Left ventricle myocardium inferior (tissue), 1 donor: ENCODE data around the gene COMMD3. TPM values are rescaled to one million over a fixed set of nuclear protein-coding genes. Genes with fewer than 3 reads are reported as not detected.

Source experiments
- DNase-seq: peaks from one replicate; pipeline ENCODE4 v3.0.0-alpha.2; 2020
- H3K27ac ChIP-seq: fragments of 200-600 bp; replicated peaks from 2 replicates; pipeline ENCODE4 v1.8.0; 2021
- H3K27me3 ChIP-seq: fragments of 200-600 bp; 2 replicates; pipeline ENCODE4 v1.8.0; 2021; ENCODE audit warnings: low read depth
- H3K36me3 ChIP-seq: fragments of 200-600 bp; 2 replicates; pipeline ENCODE4 v1.8.0; 2021
- H3K4me1 ChIP-seq: fragments of 200-600 bp; 2 replicates; pipeline ENCODE4 v1.8.0; 2021
- H3K4me3 ChIP-seq: fragments of 200-600 bp; 2 replicates; pipeline ENCODE4 v1.8.0; 2021; ENCODE audit warnings: mild to moderate bottlenecking, moderate library complexity
- H3K9me3 ChIP-seq: fragments of 200-600 bp; replicated peaks from 2 replicates; pipeline ENCODE4 v1.8.0; 2021
- intact Hi-C: fragments of 100-400 bp; cut with micrococcal nuclease; formaldehyde crosslinking; loops from one replicate; pipeline ENCODE4 v1.11.0; 2022
- total RNA-seq: library from RNA; stranded (reverse); fragmentation: NEBNext Ultra II Directional; extraction: Animal tissue kit (Norgen Biotek cat#: 25700); gene quantifications from one replicate; pipeline ENCODE4 v1.2.1, GENCODE V29; 2021
- TF ChIP-seq, protein P1 (sequence below): fragments of 200-600 bp; IDR thresholded peaks from 2 replicates; pipeline ENCODE4 v1.8.0; 2021; ENCODE audit warnings: antibody characterized with exemption, mild to moderate bottlenecking, borderline replicate concordance
- donor health status: DM: no; HTN: yes; CAD: no; lungs with severe emphysema.

Gene COMMD3
- total RNA-seq, 1 donor from 2014 or later, result 89.7 TPM

DNA sequence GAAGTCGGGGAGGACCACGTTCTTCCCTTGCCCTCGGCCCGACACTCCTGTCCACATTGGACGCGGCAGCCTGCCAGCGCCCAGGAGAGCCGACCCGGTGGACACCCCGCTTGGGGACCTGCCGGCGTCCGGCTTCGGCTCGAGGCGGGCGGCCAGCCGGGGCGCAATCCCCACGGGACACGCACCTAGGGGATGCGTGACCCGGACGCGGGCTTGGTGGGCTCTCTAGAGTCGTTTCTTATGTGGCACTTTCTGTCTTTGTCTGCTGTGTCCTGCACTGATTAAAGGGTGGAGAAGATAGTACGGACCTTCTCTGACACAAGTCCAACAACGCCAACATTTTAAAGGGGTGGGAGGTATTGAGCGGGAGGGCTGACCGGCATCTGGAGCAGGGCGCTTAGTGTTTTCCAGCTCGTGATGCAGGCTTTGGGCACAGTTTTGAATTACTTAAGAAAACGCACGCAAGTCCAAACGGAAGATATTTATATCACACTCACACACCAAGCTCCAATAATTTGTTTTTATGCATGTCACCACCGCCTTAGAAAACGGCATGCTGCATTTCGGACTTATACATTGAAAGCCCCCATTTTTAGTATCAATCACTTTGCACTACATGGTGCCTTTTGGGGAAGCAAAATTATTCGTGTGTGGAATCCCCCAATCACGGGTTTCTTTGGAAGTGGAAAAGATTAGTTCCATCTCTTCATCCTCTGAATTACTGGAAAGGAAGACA lies 25.2 kb downstream of the COMMD3 start:
- Histone ChIP-seq H3K36me3 (no peaks in the 10 kb centered on the region), H3K4me3 (peak overlapping the region; percentile 89), H3K27me3 (peaks cover 89% of the 10 kb centered on the region), H3K27ac (peak overlapping the region; percentile 96), H3K9me3 (no peaks in the 10 kb centered on the region), H3K4me1 (peaks cover 38% of the 10 kb centered on the region)
- intact Hi-C loops, result no loop called here
- TF ChIP-seq, protein P1, sequence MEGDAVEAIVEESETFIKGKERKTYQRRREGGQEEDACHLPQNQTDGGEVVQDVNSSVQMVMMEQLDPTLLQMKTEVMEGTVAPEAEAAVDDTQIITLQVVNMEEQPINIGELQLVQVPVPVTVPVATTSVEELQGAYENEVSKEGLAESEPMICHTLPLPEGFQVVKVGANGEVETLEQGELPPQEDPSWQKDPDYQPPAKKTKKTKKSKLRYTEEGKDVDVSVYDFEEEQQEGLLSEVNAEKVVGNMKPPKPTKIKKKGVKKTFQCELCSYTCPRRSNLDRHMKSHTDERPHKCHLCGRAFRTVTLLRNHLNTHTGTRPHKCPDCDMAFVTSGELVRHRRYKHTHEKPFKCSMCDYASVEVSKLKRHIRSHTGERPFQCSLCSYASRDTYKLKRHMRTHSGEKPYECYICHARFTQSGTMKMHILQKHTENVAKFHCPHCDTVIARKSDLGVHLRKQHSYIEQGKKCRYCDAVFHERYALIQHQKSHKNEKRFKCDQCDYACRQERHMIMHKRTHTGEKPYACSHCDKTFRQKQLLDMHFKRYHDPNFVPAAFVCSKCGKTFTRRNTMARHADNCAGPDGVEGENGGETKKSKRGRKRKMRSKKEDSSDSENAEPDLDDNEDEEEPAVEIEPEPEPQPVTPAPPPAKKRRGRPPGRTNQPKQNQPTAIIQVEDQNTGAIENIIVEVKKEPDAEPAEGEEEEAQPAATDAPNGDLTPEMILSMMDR, result no peak
- DNase-seq, result no peak

DNA sequence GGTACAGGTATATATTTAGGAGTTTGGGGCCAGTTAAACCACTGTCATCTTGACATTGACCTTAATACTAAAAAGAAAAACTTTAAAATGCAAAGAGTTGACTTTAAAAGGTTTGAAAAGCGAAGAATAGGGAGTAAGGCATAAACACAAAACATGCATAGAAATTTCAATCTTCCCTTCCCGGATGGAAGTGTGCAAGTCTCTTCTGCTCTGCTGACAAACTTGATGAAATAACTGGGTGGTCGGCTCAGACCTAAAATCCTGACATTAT lies 25.7 kb downstream of the COMMD3 start:
- H3K36me3 ChIP-seq, result no peaks in the 10 kb centered on the region
- TF ChIP-seq, protein P1, result no peak
- no peak for DNase-seq
- peak overlapping the region; percentile 89 for H3K4me3 ChIP-seq
- peaks cover 33% of the 10 kb centered on the region for H3K4me1 ChIP-seq
- H3K27me3 ChIP-seq, result peaks cover 89% of the 10 kb centered on the region
- H3K27ac ChIP-seq, result no peak overlapping the region
- H3K9me3 ChIP-seq, result no peaks in the 10 kb centered on the region
- intact Hi-C loops, result no loop called here

DNA sequence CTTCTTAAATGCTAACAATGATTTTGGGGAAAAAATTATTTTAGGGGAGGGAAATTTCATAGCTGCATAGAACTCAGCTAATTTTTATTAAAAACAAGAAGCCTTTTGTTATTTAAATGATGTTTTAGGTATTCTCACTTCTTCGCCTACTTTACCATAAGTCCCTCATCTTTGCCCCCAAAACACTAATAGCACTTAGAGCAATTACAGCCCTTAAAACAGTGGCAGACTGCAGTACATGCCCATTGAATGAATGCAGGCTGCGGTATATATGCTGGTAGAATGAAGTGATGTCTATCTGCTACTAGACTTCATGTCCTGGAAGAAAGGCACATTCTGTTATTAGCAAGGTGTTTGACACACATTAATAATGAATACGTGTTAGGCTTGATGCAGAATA lies 26.2 kb downstream of the COMMD3 start:
- Histone ChIP-seq H3K27me3 (peaks cover 89% of the 10 kb centered on the region), H3K36me3 (no peaks in the 10 kb centered on the region), H3K4me1 (peaks cover 31% of the 10 kb centered on the region), H3K9me3 (no peaks in the 10 kb centered on the region), H3K27ac (no peak overlapping the region), H3K4me3 (no peak overlapping the region)
- DNase-seq, result no peak
- intact Hi-C loops, result no loop called here
- TF ChIP-seq, protein P1, result no peak

DNA sequence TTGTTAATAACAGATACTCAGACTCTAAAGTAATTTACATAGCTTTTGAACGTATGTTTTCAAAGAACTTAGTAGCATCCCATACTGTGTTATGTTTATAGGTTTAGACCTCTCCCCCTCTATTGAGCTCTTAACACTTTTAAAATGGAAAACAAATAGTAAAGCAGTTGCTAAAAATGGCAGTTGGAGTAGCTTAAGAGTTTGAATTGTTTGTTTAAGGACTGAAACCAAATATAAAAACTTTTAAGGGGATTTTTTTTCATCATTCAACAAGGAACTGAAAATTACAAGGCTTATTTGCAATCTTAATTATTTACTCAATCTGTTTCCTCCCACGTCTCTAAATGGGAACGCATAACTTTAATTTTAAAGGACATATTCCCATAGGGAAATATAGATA lies 27.5 kb downstream of the COMMD3 start:
- Histone ChIP-seq H3K36me3 (no peaks in the 10 kb centered on the region), H3K4me1 (peaks cover 31% of the 10 kb centered on the region), H3K4me3 (no peak overlapping the region), H3K27me3 (peaks cover 89% of the 10 kb centered on the region), H3K9me3 (no peaks in the 10 kb centered on the region), H3K27ac (no peak overlapping the region)
- intact Hi-C loops, result no loop called here
- TF ChIP-seq, protein P1, result no peak
- DNase-seq, result no peak

DNA sequence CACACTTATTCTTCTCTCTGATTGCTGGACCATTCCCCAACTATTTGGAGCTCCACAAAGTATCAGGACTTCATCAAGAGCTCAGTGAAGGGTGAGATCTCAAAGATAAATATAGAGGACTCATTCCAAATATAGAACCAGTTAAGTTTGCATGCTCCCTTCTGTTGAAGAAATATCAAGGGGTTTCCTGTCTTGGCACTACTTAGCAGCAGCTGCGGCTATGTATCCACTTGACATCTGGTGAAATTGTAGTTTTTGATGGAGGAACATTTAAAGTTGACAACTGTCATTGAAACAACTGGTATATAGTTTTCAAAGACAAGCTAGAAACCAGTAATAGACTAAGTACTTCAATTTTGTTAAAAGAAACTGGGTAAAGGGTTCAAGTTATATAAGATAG lies 28.1 kb downstream of the COMMD3 start:
- Histone ChIP-seq H3K27me3 (peaks cover 89% of the 10 kb centered on the region), H3K27ac (no peak overlapping the region), H3K4me3 (no peak overlapping the region), H3K4me1 (peaks cover 31% of the 10 kb centered on the region), H3K36me3 (no peaks in the 10 kb centered on the region), H3K9me3 (no peaks in the 10 kb centered on the region)
- no peak for DNase-seq
- intact Hi-C loops, result no loop called here
- TF ChIP-seq, protein P1, result no peak
